IMR-90 (cell line): Measurements from ENCODE around the gene PPP1R3D. TPM values are rescaled to one million over a fixed set of nuclear protein-coding genes. Genes with fewer than 3 reads are reported as not detected.

Experiments
- ATAC-seq: fragments of 200-7000 bp; cut with Tn5 transposase; 2 replicates; pipeline ENCODE4 v1.9.1; 2020; ENCODE audit warnings: low read depth, mild to moderate bottlenecking, moderate library complexity
- BruUV-seq: library from RNA; stranded (reverse); fragments of 400-500 nt; replicated peaks from 2 replicates; lab custom pipeline; 2021; lab: Mats Ljungman, UMichigan
- CTCF ChIA-PET: fragments of 300-600 bp; formaldehyde crosslinking; extraction: SDS; loops from one replicate; lab custom pipeline; 2021; ENCODE audit warnings: antibody characterized with exemption; lab: Yijun Ruan, JAX
- POLR2A ChIA-PET: fragments of 300-600 bp; sonication (Branson Sonifier 250); formaldehyde crosslinking; loops from one replicate; lab custom pipeline; 2022; ENCODE audit warnings: antibody characterized with exemption; ENCODE audit not compliant: unreplicated experiment; lab: Charles Lee
- DNase-seq: peaks from one replicate; pipeline ENCODE4 v3.0.0; 2013
- H2AFZ ChIP-seq: replicated peaks from 2 replicates; pipeline ENCODE3; 2013; ENCODE audit warnings: low read length, mild to moderate bottlenecking; ENCODE audit not compliant: poor library complexity
- H2AK5ac ChIP-seq: 2 replicates; pipeline ENCODE4 v1.6.1; 2013; ENCODE audit warnings: low read depth, low read length, inconsistent platforms
- H2AK9ac ChIP-seq: replicated peaks from 2 replicates; pipeline ENCODE3; 2013; ENCODE audit warnings: mild to moderate bottlenecking, low read depth, low read length, moderate library complexity; ENCODE audit not compliant: poor library complexity
- H2BK120ac ChIP-seq: 2 replicates; pipeline ENCODE4 v1.6.1; 2013; ENCODE audit warnings: low read depth, low read length, inconsistent platforms
- H2BK15ac ChIP-seq: 3 replicates; pipeline ENCODE4 v1.6.1; 2013; ENCODE audit warnings: low read depth, low read length, inconsistent platforms
- H2BK20ac ChIP-seq: 2 replicates; pipeline ENCODE4 v1.6.1; 2013; ENCODE audit warnings: low read depth, mild to moderate bottlenecking, inconsistent platforms, low read length, moderate library complexity
- H2BK5ac ChIP-seq: 2 replicates; pipeline ENCODE4 v1.6.1; 2013; ENCODE audit warnings: mild to moderate bottlenecking, low read depth, low read length, inconsistent platforms; ENCODE audit not compliant: poor library complexity, severe bottlenecking
- H3K14ac ChIP-seq: replicated peaks from 2 replicates; pipeline ENCODE4 v1.6.1; 2013; ENCODE audit warnings: low read depth, low read length, inconsistent platforms
- H3K18ac ChIP-seq: 2 replicates; pipeline ENCODE4 v1.6.1; 2013; ENCODE audit warnings: low read depth, low read length, control low read depth
- H3K23ac ChIP-seq: 2 replicates; pipeline ENCODE4 v1.6.1; 2013; ENCODE audit warnings: low read depth, low read length, inconsistent platforms
- H3K27ac ChIP-seq: 2 replicates; pipeline ENCODE4 v1.5.1; 2013; ENCODE audit warnings: mild to moderate bottlenecking, control low read depth, low read length; ENCODE audit not compliant: insufficient read depth
- H3K27me3 ChIP-seq: 2 replicates; pipeline ENCODE4 v1.6.1; 2013; ENCODE audit warnings: low read length; ENCODE audit not compliant: control insufficient read depth, insufficient read depth
- H3K36me3 ChIP-seq: 2 replicates; pipeline ENCODE4 v1.6.1; 2013; ENCODE audit warnings: low read length, mixed read lengths; ENCODE audit not compliant: control insufficient read depth, insufficient read depth
- H3K4ac ChIP-seq: 2 replicates; pipeline ENCODE4 v1.6.1; 2013; ENCODE audit warnings: low read depth, low read length, inconsistent platforms
- H3K4me1 ChIP-seq: 2 replicates; pipeline ENCODE4 v1.6.1; 2013; ENCODE audit warnings: low read length, mixed read lengths; ENCODE audit not compliant: control insufficient read depth, insufficient read depth
- H3K4me2 ChIP-seq: 2 replicates; pipeline ENCODE4 v1.6.1; 2013; ENCODE audit warnings: low read depth, mild to moderate bottlenecking, control low read depth, low read length, moderate library complexity
- H3K4me3 ChIP-seq: 2 replicates; pipeline ENCODE4 v1.5.1; 2013; ENCODE audit warnings: low read depth, mild to moderate bottlenecking, control low read depth, low read length, moderate library complexity; ENCODE audit not compliant: insufficient read depth
- H3K56ac ChIP-seq: 2 replicates; pipeline ENCODE4 v1.6.1; 2013; ENCODE audit warnings: low read length, inconsistent platforms; ENCODE audit not compliant: insufficient read depth; ENCODE audit errors: extremely low read depth
- H3K79me1 ChIP-seq, 2 experiments: 2 replicates each; pipeline ENCODE4 v1.6.1; 2013; ENCODE audit warnings: low read length in 2 of 2, inconsistent platforms in 1 of 2, low read depth in 1 of 2
- H3K9ac ChIP-seq: 2 replicates; pipeline ENCODE4 v1.6.1; 2013; ENCODE audit warnings: low read depth, low read length, control low read depth
- H3K9me1 ChIP-seq: 2 replicates; pipeline ENCODE4 v1.6.1; 2013; ENCODE audit warnings: low read length, inconsistent platforms; ENCODE audit not compliant: insufficient read depth
- H3K9me3 ChIP-seq: 2 replicates; pipeline ENCODE4 v1.6.1; 2013; ENCODE audit warnings: low read length; ENCODE audit not compliant: control insufficient read depth, insufficient read depth
- H4K20me1 ChIP-seq: 2 replicates; pipeline ENCODE4 v1.6.1; 2013; ENCODE audit warnings: low read length, inconsistent platforms; ENCODE audit not compliant: insufficient read depth
- H4K5ac ChIP-seq: 2 replicates; pipeline ENCODE4 v1.6.1; 2013; ENCODE audit warnings: mild to moderate bottlenecking, low read depth, low read length, control low read depth
- H4K8ac ChIP-seq, 2 experiments: 2 replicates each; pipeline ENCODE4 v1.6.1; 2013; ENCODE audit warnings: low read depth in 2 of 2, low read length in 2 of 2, control low read depth in 1 of 2, inconsistent platforms in 1 of 2
- H4K91ac ChIP-seq: 2 replicates; pipeline ENCODE4 v1.6.1; 2013; ENCODE audit warnings: low read depth, low read length, inconsistent platforms; ENCODE audit not compliant: insufficient read depth
- MXI1 ChIP-seq: IDR thresholded peaks from 2 replicates; pipeline ENCODE4 v1.6.1; 2012; ENCODE audit warnings: low read depth, mild to moderate bottlenecking, low read length, moderate library complexity, borderline replicate concordance
- WGBS, 2 experiments: methylation state at CpG; one replicate each; pipeline versions ENCODE4 v1.1.5 to v1.1.7; 2013; ENCODE audit warnings: missing lambda C conversion rate in 2 of 2; ENCODE audit not compliant: insufficient read length in 1 of 2; ENCODE audit errors: extremely low coverage in 2 of 2; 5-methylcytosine and 5-hydroxymethylcytosine counted together
- dilution Hi-C: fragments of 300-500 bp; cut with HindIII; formaldehyde crosslinking; loops from one replicate; pipeline ENCODE4 v1.14.3; 2018; ENCODE audit warnings: low sequenced_read_pairs; ENCODE audit not compliant: unreplicated experiment
- in situ Hi-C: fragments of 300-500 bp; cut with MboI; formaldehyde crosslinking; loops from 3 replicates; pipeline ENCODE4 v1.14.3; 2019; ENCODE audit warnings: low sequenced_read_pairs, inconsistent platforms, mixed read lengths
- intact Hi-C: fragments of 100-400 bp; cut with micrococcal nuclease; formaldehyde crosslinking; loops from 2 replicates; pipeline ENCODE4 v1.10.0; 2022
- polyA plus RNA-seq, 3 experiments: library from polyadenylated mRNA; depleted of rRNA; stranded (reverse); fragments of >200 nt; gene quantifications; 2 replicates each; pipeline ENCODE4 v1.2.3, GENCODE V29; 2012; ENCODE audit warnings: low replicate concordance in 1 of 3
- total RNA-seq: library from RNA; depleted of rRNA; stranded (reverse); fragments of >200 nt; gene quantifications from 2 replicates; pipeline ENCODE4 v1.2.3, GENCODE V29; 2012

Gene PPP1R3D
- total and polyA plus RNA-seq, 2 of the 4 experiments (the other 2 are of a cell fraction) = 1.6 to 2.7 TPM

- Histone ChIP-seq H4K5ac (no peak overlapping the region), H3K4me2 (no peak overlapping the region), H2AFZ (no peak overlapping the region), H3K4ac (no peak overlapping the region), H3K27ac (no peak overlapping the region), H3K18ac (no peak overlapping the region), H3K9me3 (no peaks in the 10 kb centered on the region), H2AK5ac (no peak overlapping the region), H3K4me3 (no peak overlapping the region), H2BK5ac (no peak overlapping the region), H4K91ac (no peak overlapping the region), H4K20me1 (no peaks in the 10 kb centered on the region), H2AK9ac (no peak overlapping the region), H3K79me1 (no peaks in the 10 kb centered on the region), H3K4me1 (no peaks in the 10 kb centered on the region), H3K27me3 (peaks cover 11% of the 10 kb centered on the region), H2BK15ac (no peak overlapping the region), H3K23ac (no peak overlapping the region), H3K9ac (no peak overlapping the region), H2BK20ac (no peak overlapping the region), H4K8ac (no peak overlapping the region), H3K36me3 (no peaks in the 10 kb centered on the region), H2BK120ac (no peak overlapping the region), H3K56ac (no peak overlapping the region), H3K9me1 (no peaks in the 10 kb centered on the region), H3K14ac (no peak overlapping the region)
- CTCF ChIA-PET = no interaction called here
- dilution Hi-C loops (no loop called here), intact Hi-C loops (no loop called here), in situ Hi-C loops (no loop called here)
- ATAC-seq = no peak
- POLR2A ChIA-PET = no interaction called here
- WGBS, 2 experiments = 68% methylated on average over 4 of the region's 6 CpGs; no CpG with 5 or more reads in 1 of the 2 experiments
- no peak for DNase-seq
- TF ChIP-seq MXI1 = no peak
- BruUV-seq = no TSS peak
These were observed 22.1 kb upstream of the PPP1R3D start for GRCh38 chr20:59962155-59962554.
